ENCODE measurements around the gene SLCO3A1. TPM values are rescaled to one million over a fixed set of nuclear protein-coding genes. Genes with fewer than 3 reads are reported as not detected.

Gene SLCO3A1
- total and polyA plus RNA-seq, 2 donors (not counting 1 experiment from before 2014, with no cell fraction given): 8.1 to 16.8 TPM

- no peak overlapping the region for H2AFZ ChIP-seq (ENCODE audit: low read length)
- H3K36me3 ChIP-seq (ENCODE audit: control insufficient read depth, insufficient read depth, low read length): no peaks in the 10 kb centered on the region
- no peaks in the 10 kb centered on the region for H3K79me2 ChIP-seq (ENCODE audit: control insufficient read depth, insufficient read depth, low read length)
- H3K27ac ChIP-seq (ENCODE audit: insufficient read depth, low read length): no peak overlapping the region
- H3K27me3 ChIP-seq (ENCODE audit: control insufficient read depth, insufficient read depth, low read length): no peaks in the 10 kb centered on the region
- no peak overlapping the region for H3K9ac ChIP-seq (ENCODE audit: insufficient read depth, low read length)
- no peak for DNase-seq (ENCODE audit: low read depth in 2 of 2)
- no peaks in the 10 kb centered on the region for H3K4me1 ChIP-seq (ENCODE audit: control insufficient read depth, extremely low read depth, insufficient read depth, low read length)
- H3K9me3 ChIP-seq (ENCODE audit: control insufficient read depth, insufficient read depth, low read depth, low read length): no peaks in the 10 kb centered on the region
- TF ChIP-seq, protein P1, sequence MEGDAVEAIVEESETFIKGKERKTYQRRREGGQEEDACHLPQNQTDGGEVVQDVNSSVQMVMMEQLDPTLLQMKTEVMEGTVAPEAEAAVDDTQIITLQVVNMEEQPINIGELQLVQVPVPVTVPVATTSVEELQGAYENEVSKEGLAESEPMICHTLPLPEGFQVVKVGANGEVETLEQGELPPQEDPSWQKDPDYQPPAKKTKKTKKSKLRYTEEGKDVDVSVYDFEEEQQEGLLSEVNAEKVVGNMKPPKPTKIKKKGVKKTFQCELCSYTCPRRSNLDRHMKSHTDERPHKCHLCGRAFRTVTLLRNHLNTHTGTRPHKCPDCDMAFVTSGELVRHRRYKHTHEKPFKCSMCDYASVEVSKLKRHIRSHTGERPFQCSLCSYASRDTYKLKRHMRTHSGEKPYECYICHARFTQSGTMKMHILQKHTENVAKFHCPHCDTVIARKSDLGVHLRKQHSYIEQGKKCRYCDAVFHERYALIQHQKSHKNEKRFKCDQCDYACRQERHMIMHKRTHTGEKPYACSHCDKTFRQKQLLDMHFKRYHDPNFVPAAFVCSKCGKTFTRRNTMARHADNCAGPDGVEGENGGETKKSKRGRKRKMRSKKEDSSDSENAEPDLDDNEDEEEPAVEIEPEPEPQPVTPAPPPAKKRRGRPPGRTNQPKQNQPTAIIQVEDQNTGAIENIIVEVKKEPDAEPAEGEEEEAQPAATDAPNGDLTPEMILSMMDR (conservative IDR thresholded peaks at IDR 0.05 in 1 of 2, IDR thresholded peaks at IDR 0.05 in 1 of 2; ENCODE audit: low read depth in 1 of 2, low read length in 2 of 2): no peak
- no peak for TF ChIP-seq EZH2 (IDR thresholded peaks at IDR 0.05; ENCODE audit: low read length, missing control alignments)
- no peaks in the 10 kb centered on the region for H4K20me1 ChIP-seq (ENCODE audit: control insufficient read depth, extremely low read depth, insufficient read depth, low read length)
- H3K4me3 ChIP-seq (replicated peaks in 1 of 4; ENCODE audit: control extremely low read depth in 1 of 4, insufficient read depth in 1 of 4, low read depth in 3 of 4, low read length in 4 of 4): no peak overlapping the region
- H3K4me2 ChIP-seq (ENCODE audit: extremely low read depth, insufficient read depth, low read length): no peak overlapping the region
Measured at GRCh38 chr15:91930092-91930491, 76.6 kb downstream of the SLCO3A1 start.

- Histone ChIP-seq H4K20me1 (ENCODE audit: control insufficient read depth, extremely low read depth, insufficient read depth, low read length) (no peaks in the 10 kb centered on the region), H3K4me3 (replicated peaks in 1 of 4; ENCODE audit: control extremely low read depth in 1 of 4, insufficient read depth in 1 of 4, low read depth in 3 of 4, low read length in 4 of 4) (no peak overlapping the region), H3K9me3 (ENCODE audit: control insufficient read depth, insufficient read depth, low read depth, low read length) (no peaks in the 10 kb centered on the region), H3K4me1 (ENCODE audit: control insufficient read depth, extremely low read depth, insufficient read depth, low read length) (peaks cover 3% of the 10 kb centered on the region), H3K4me2 (ENCODE audit: extremely low read depth, insufficient read depth, low read length) (no peak overlapping the region), H2AFZ (ENCODE audit: low read length) (no peak overlapping the region), H3K27ac (ENCODE audit: insufficient read depth, low read length) (no peak overlapping the region), H3K9ac (ENCODE audit: insufficient read depth, low read length) (no peak overlapping the region), H3K79me2 (ENCODE audit: control insufficient read depth, insufficient read depth, low read length) (no peaks in the 10 kb centered on the region), H3K27me3 (ENCODE audit: control insufficient read depth, insufficient read depth, low read length) (no peaks in the 10 kb centered on the region), H3K36me3 (ENCODE audit: control insufficient read depth, insufficient read depth, low read length) (no peaks in the 10 kb centered on the region)
- DNase-seq (ENCODE audit: low read depth in 2 of 2): no peak
- TF ChIP-seq, protein P1 (conservative IDR thresholded peaks at IDR 0.05 in 1 of 2, IDR thresholded peaks at IDR 0.05 in 1 of 2; ENCODE audit: low read depth in 1 of 2, low read length in 2 of 2): no peak
- no peak for TF ChIP-seq EZH2 (IDR thresholded peaks at IDR 0.05; ENCODE audit: low read length, missing control alignments)
Measured at GRCh38 chr15:91936182-91936775, 82.8 kb downstream of the SLCO3A1 start.

- no peak for TF ChIP-seq EZH2 (IDR thresholded peaks at IDR 0.05; ENCODE audit: low read length, missing control alignments)
- TF ChIP-seq, protein P1 (conservative IDR thresholded peaks at IDR 0.05 in 1 of 2, IDR thresholded peaks at IDR 0.05 in 1 of 2; ENCODE audit: low read depth in 1 of 2, low read length in 2 of 2): no peak
- Histone ChIP-seq H3K27ac (ENCODE audit: insufficient read depth, low read length) (no peak overlapping the region), H4K20me1 (ENCODE audit: control insufficient read depth, extremely low read depth, insufficient read depth, low read length) (no peaks in the 10 kb centered on the region), H3K79me2 (ENCODE audit: control insufficient read depth, insufficient read depth, low read length) (no peaks in the 10 kb centered on the region), H3K9ac (ENCODE audit: insufficient read depth, low read length) (no peak overlapping the region), H3K4me1 (ENCODE audit: control insufficient read depth, extremely low read depth, insufficient read depth, low read length) (peaks cover 3% of the 10 kb centered on the region), H2AFZ (ENCODE audit: low read length) (no peak overlapping the region), H3K36me3 (ENCODE audit: control insufficient read depth, insufficient read depth, low read length) (no peaks in the 10 kb centered on the region), H3K4me2 (ENCODE audit: extremely low read depth, insufficient read depth, low read length) (no peak overlapping the region), H3K4me3 (replicated peaks in 1 of 4; ENCODE audit: control extremely low read depth in 1 of 4, insufficient read depth in 1 of 4, low read depth in 3 of 4, low read length in 4 of 4) (no peak overlapping the region), H3K9me3 (ENCODE audit: control insufficient read depth, insufficient read depth, low read depth, low read length) (no peaks in the 10 kb centered on the region), H3K27me3 (ENCODE audit: control insufficient read depth, insufficient read depth, low read length) (no peaks in the 10 kb centered on the region)
- DNase-seq (ENCODE audit: low read depth in 2 of 2): no peak
Measured at GRCh38 chr15:91936927-91937326, 83.4 kb downstream of the SLCO3A1 start.
